GM21825 (cell line): Measurements from ENCODE around the gene TPCN2.

Source experiments
- ATAC-seq: cut with Tn5 transposase; IDR thresholded peaks from one replicate; pipeline ENCODE4 v1.9.1; 2021; ENCODE audit warnings: mild to moderate bottlenecking, moderate library complexity; ENCODE audit not compliant: unreplicated experiment

Gene TPCN2

GRCh38 chr11:69055598-69056516 is 7.1 kb downstream of the TPCN2 start:
- ATAC-seq: peak; percentile 71

GRCh38 chr11:69057236-69057635 is 8.5 kb downstream of the TPCN2 start:
- no peak for ATAC-seq

GRCh38 chr11:69057801-69058200 is 9.1 kb downstream of the TPCN2 start:
- ATAC-seq: no peak

GRCh38 chr11:69058511-69059270 is 10.0 kb downstream of the TPCN2 start:
- ATAC-seq: no peak

- ATAC-seq: no peak
Observed at GRCh38 chr11:69059429-69059828, 10.7 kb downstream of the TPCN2 start.

GRCh38 chr11:69059985-69060384 is 11.3 kb downstream of the TPCN2 start:
- ATAC-seq: no peak

GRCh38 chr11:69060806-69061712 is 12.3 kb downstream of the TPCN2 start:
- no peak for ATAC-seq

GRCh38 chr11:69061713-69062053 is 13.0 kb downstream of the TPCN2 start:
- no peak for ATAC-seq

GRCh38 chr11:69062169-69062855 is 13.6 kb downstream of the TPCN2 start:
- ATAC-seq: no peak

- no peak for ATAC-seq
Observed at GRCh38 chr11:69062873-69063651, 14.3 kb downstream of the TPCN2 start.

- no peak for ATAC-seq
Observed at GRCh38 chr11:69063652-69064260, 15.0 kb downstream of the TPCN2 start.

GRCh38 chr11:69064394-69064957 is 15.7 kb downstream of the TPCN2 start:
- ATAC-seq: no peak

- ATAC-seq: no peak
Observed at GRCh38 chr11:69065147-69065710, 16.5 kb downstream of the TPCN2 start.

GRCh38 chr11:69066122-69067112 is 17.7 kb downstream of the TPCN2 start:
- no peak for ATAC-seq

- no peak for ATAC-seq
Observed at GRCh38 chr11:69067200-69067599, 18.5 kb downstream of the TPCN2 start.

- no peak for ATAC-seq
Observed at GRCh38 chr11:69071086-69071800, 22.5 kb downstream of the TPCN2 start.

- no peak for ATAC-seq
Observed at GRCh38 chr11:69071956-69072355, 23.2 kb downstream of the TPCN2 start.
